OCI-LY7 (cell line): Measurements from ENCODE around the gene BRSK2.

Experiments used
- EZH2phosphoT487 ChIP-seq: fragments of 200-600 bp; sonication (generic); IDR thresholded peaks from 2 replicates; pipeline ENCODE4 v1.6.1; 2018; ENCODE audit warnings: low read depth, borderline replicate concordance, mild to moderate bottlenecking, mixed run types, antibody characterized with exemption, low read length, moderate library complexity, mixed read lengths
- TF ChIP-seq, protein P1 (sequence below): fragments of 200-600 bp; sonication (generic); conservative IDR thresholded peaks from 2 replicates; pipeline ENCODE4 v1.5.1; 2014; ENCODE audit warnings: mild to moderate bottlenecking, antibody characterized with exemption, low read length, moderate library complexity, mixed read lengths

DNA sequence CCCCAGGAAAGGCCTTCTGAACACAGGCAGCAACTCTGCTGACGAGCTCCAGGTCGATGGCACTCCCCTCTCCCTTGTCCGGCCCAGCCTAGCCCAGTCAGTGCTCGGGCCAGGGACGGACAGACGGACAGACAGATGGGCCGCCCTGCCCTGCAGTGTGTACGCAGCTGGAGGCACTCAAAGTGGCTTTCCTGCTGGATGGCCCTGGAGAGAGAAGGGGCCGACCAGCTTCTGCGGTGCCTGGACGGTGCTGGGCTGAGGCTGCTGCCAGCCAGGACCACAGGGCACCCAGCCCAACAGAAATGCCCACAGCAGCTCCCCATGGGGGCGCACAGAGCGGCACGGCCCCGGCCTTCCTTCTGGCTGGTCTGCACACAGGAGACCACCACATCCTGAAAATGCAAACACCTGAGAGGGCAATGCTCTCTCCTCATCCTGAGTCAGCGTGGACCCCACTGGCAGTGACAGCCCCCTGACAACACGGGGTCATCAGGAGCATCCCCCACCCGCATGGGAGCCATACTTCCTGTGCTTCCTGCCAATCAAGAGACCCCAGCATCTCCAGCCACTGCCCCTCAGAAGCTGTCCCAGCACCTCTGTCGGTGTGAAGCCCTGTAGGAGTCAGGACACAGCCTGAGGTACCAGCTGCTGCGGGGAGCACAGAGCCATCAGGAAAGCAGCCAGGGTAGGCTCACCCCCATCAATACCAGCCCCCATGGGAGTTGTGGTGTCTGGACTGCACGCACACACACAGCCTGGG is 97.5 kb downstream of the BRSK2 start:
- TF ChIP-seq, protein P1, sequence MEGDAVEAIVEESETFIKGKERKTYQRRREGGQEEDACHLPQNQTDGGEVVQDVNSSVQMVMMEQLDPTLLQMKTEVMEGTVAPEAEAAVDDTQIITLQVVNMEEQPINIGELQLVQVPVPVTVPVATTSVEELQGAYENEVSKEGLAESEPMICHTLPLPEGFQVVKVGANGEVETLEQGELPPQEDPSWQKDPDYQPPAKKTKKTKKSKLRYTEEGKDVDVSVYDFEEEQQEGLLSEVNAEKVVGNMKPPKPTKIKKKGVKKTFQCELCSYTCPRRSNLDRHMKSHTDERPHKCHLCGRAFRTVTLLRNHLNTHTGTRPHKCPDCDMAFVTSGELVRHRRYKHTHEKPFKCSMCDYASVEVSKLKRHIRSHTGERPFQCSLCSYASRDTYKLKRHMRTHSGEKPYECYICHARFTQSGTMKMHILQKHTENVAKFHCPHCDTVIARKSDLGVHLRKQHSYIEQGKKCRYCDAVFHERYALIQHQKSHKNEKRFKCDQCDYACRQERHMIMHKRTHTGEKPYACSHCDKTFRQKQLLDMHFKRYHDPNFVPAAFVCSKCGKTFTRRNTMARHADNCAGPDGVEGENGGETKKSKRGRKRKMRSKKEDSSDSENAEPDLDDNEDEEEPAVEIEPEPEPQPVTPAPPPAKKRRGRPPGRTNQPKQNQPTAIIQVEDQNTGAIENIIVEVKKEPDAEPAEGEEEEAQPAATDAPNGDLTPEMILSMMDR = no peak
- no peak for TF ChIP-seq EZH2phosphoT487
